IPS-NIHi11 (cell line): Measurements from ENCODE around the gene ACP6.
A peak's percentile ranks its signal among the peaks of the same experiment; 100 is the strongest.
"Not testable (repeated sequence)": the region's sequence is repeated elsewhere in the genome, so short reads cannot be mapped to it uniquely, and the experiment has no call there.

Experiments
- DNase-seq: peaks from one replicate; pipeline ENCODE4 v3.0.0; 2012; ENCODE audit warnings: mixed read lengths, low spot score

The ACP6 gene

GRCh38 chr1:147670319-147671001 lies at the start of gene ACP6:
TSS of gene ACP6 (minus strand) at chr1:147670524. CDS start at chr1:147670048, 476 bp downstream.
- peak; percentile 92 for DNase-seq

- DNase-seq = no peak
These were observed 49.4 kb upstream of the ACP6 start for GRCh38 chr1:147719711-147720225.

GRCh38 chr1:147719029-147719698 lies 48.8 kb upstream of the ACP6 start:
- DNase-seq = no peak

GRCh38 chr1:147717706-147718097 lies 47.4 kb upstream of the ACP6 start:
- DNase-seq = no peak

GRCh38 chr1:147717051-147717705 lies 46.9 kb upstream of the ACP6 start:
- peak; percentile 32 for DNase-seq

- no peak for DNase-seq
These were observed 42.3 kb upstream of the ACP6 start for GRCh38 chr1:147712605-147713004.

GRCh38 chr1:147700042-147701006 lies 30.0 kb upstream of the ACP6 start:
- DNase-seq = peak; percentile 86

- no peak for DNase-seq
These were observed 29.3 kb upstream of the ACP6 start for GRCh38 chr1:147699686-147700041.

GRCh38 chr1:147683163-147683763 lies 12.9 kb upstream of the ACP6 start:
- DNase-seq = no peak

GRCh38 chr1:147680608-147681235 lies 10.4 kb upstream of the ACP6 start:
- not testable (repeated sequence) for DNase-seq

- DNase-seq = not testable (repeated sequence)
These were observed 7.4 kb upstream of the ACP6 start for GRCh38 chr1:147677681-147678080.

GRCh38 chr1:147676311-147677085 lies 6.2 kb upstream of the ACP6 start:
- no peak for DNase-seq

GRCh38 chr1:147673816-147674215 lies 3.5 kb upstream of the ACP6 start:
- no peak for DNase-seq

- no peak for DNase-seq
These were observed 3.1 kb upstream of the ACP6 start for GRCh38 chr1:147673406-147673805.

- DNase-seq = peak; percentile 60
These were observed 630 bp downstream of the ACP6 start for GRCh38 chr1:147669469-147670318.

GRCh38 chr1:147665521-147665920 lies 4.8 kb downstream of the ACP6 start:
- peak; percentile 22 for DNase-seq

- no peak for DNase-seq
These were observed 6.1 kb downstream of the ACP6 start for GRCh38 chr1:147664206-147664605.

GRCh38 chr1:147654511-147654910 lies 15.8 kb downstream of the ACP6 start:
- DNase-seq = no peak

GRCh38 chr1:147652306-147652705 lies 18.0 kb downstream of the ACP6 start:
- DNase-seq = no peak
